ENCODE results near the gene FBXO2.

DNA sequence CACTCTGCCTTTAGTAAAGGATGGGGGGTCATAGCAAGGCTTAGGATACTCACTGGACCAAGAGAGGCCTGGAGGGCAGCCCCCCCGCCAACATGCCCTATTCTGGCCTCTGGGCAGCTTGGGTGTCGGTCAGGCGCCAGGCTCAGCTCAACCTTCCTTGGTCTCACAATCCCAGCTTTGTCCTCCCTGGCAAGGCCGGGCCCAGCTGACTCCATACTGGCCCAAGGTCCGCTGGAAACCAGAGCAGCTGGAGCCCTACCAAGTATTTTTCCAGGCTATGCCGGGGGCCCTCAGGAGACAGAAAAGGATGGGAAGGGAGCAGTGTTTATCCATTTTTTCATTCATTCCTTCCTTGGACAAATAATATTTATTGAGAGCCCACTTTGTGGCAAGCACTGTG lies 6.2 kb downstream of the FBXO2 start:
- TF ChIP-seq, protein P1, sequence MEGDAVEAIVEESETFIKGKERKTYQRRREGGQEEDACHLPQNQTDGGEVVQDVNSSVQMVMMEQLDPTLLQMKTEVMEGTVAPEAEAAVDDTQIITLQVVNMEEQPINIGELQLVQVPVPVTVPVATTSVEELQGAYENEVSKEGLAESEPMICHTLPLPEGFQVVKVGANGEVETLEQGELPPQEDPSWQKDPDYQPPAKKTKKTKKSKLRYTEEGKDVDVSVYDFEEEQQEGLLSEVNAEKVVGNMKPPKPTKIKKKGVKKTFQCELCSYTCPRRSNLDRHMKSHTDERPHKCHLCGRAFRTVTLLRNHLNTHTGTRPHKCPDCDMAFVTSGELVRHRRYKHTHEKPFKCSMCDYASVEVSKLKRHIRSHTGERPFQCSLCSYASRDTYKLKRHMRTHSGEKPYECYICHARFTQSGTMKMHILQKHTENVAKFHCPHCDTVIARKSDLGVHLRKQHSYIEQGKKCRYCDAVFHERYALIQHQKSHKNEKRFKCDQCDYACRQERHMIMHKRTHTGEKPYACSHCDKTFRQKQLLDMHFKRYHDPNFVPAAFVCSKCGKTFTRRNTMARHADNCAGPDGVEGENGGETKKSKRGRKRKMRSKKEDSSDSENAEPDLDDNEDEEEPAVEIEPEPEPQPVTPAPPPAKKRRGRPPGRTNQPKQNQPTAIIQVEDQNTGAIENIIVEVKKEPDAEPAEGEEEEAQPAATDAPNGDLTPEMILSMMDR (conservative IDR thresholded peaks at IDR 0.05): no peak
- TF ChIP-seq ZFX (IDR thresholded peaks at IDR 0.05): no peak
